Measurements from ENCODE around the gene STIM1.

Gene STIM1

GRCh38 chr11:3832816-3833215 is 22.6 kb upstream of the STIM1 start:
- no peak overlapping the region for H3K27ac ChIP-seq

GRCh38 chr11:3833449-3833848 is 22.0 kb upstream of the STIM1 start:
- Histone ChIP-seq H3K27me3 (no peaks in the 10 kb centered on the region), H3K27ac (no peak overlapping the region), H3K4me3 (no peak overlapping the region), H3K9me3 (no peaks in the 10 kb centered on the region), H3K36me3 (peaks cover 0 to 38% (median 16%) of the 10 kb centered on the region in 3 donors), H3K4me1 (peaks cover 0 to 38% (median 5%) of the 10 kb centered on the region in 4 donors)
- intact Hi-C loops (cut with DNase I; ENCODE audit: low total_unique reads), result no loop called here
- no peak for TF ChIP-seq CTCF (IDR thresholded peaks at IDR 0.05)
- no peak for DNase-seq

More at GRCh38 chr11:3832816-3833215, 22.6 kb upstream of the STIM1 start:
- DNase-seq, result no peak
- intact Hi-C loops (cut with DNase I; ENCODE audit: low total_unique reads), result no loop called here
- Histone ChIP-seq H3K27me3 (no peaks in the 10 kb centered on the region), H3K4me1 (peaks cover 0 to 34% (median 4%) of the 10 kb centered on the region in 4 donors), H3K36me3 (peaks cover 2 to 44% (median 20%) of the 10 kb centered on the region in 3 donors), H3K4me3 (no peak overlapping the region), H3K9me3 (no peaks in the 10 kb centered on the region)
- no peak for TF ChIP-seq CTCF (IDR thresholded peaks at IDR 0.05)

GRCh38 chr11:3834349-3834663 is 21.2 kb upstream of the STIM1 start:
- no peak overlapping the region for H3K4me3 ChIP-seq
- H3K27ac ChIP-seq, result no peak overlapping the region
- H3K36me3 ChIP-seq, result peaks cover 0 to 31% (median 16%) of the 10 kb centered on the region in 3 donors
- intact Hi-C loops (cut with DNase I; ENCODE audit: low total_unique reads), result no loop called here
- no peak for TF ChIP-seq CTCF (IDR thresholded peaks at IDR 0.05)
- no peak for DNase-seq
- H3K9me3 ChIP-seq, result no peaks in the 10 kb centered on the region
- H3K27me3 ChIP-seq, result no peaks in the 10 kb centered on the region
- H3K4me1 ChIP-seq, result peaks cover 0 to 45% (median 9%) of the 10 kb centered on the region in 4 donors

- peaks cover 0 to 51% (median 12%) of the 10 kb centered on the region in 4 donors for H3K4me1 ChIP-seq
- peak; percentile 67 to 71 for DNase-seq
- H3K27me3 ChIP-seq, result no peaks in the 10 kb centered on the region
- TF ChIP-seq CTCF (IDR thresholded peaks at IDR 0.05), result no peak
- H3K4me3 ChIP-seq, result no peak overlapping the region
- H3K36me3 ChIP-seq, result peaks cover 0 to 25% (median 10%) of the 10 kb centered on the region in 3 donors
- intact Hi-C loops (cut with DNase I; ENCODE audit: low total_unique reads), result no loop called here
- no peak overlapping the region for H3K27ac ChIP-seq
- H3K9me3 ChIP-seq, result no peaks in the 10 kb centered on the region
Observed at GRCh38 chr11:3834664-3835461, 20.6 kb upstream of the STIM1 start.

- no peak overlapping the region for H3K27ac ChIP-seq
- no peak overlapping the region for H3K4me3 ChIP-seq
- no peak for TF ChIP-seq CTCF (IDR thresholded peaks at IDR 0.05)
- no peaks in the 10 kb centered on the region for H3K27me3 ChIP-seq
- DNase-seq, result no peak
- intact Hi-C loops (cut with DNase I; ENCODE audit: low total_unique reads), result no loop called here
- peaks cover 0 to 16% (median 4%) of the 10 kb centered on the region in 3 donors for H3K36me3 ChIP-seq
- peaks cover 0 to 54% (median 16%) of the 10 kb centered on the region in 4 donors for H3K4me1 ChIP-seq
- H3K9me3 ChIP-seq, result no peaks in the 10 kb centered on the region
Observed at GRCh38 chr11:3835751-3836150, 19.7 kb upstream of the STIM1 start.
